Activated T-helper 17 cell treated with anti-CD3 and anti-CD28 coated beads, Interleukin-2, amount 50 U/mL, for 72 hours (primary cell): Measurements from ENCODE around the gene SLFNL1. TPM values are rescaled to one million over a fixed set of nuclear protein-coding genes. Genes with fewer than 3 reads are reported as not detected.

Experiments
- ATAC-seq: fragments of 150-1000 bp; cut with Tn5 transposase; replicated peaks from 2 replicates; pipeline ENCODE4 v1.10.0; 2021; ENCODE audit warnings: mild to moderate bottlenecking, moderate library complexity
- H3K27ac Mint-ChIP-seq: one replicate; pipeline ENCODE4 v1.8.0; 2022; ENCODE audit warnings: mixed read lengths
- H3K27me3 Mint-ChIP-seq: one replicate; pipeline ENCODE4 v1.8.0; 2022; ENCODE audit warnings: mixed read lengths
- H3K36me3 Mint-ChIP-seq: one replicate; pipeline ENCODE4 v1.8.0; 2022; ENCODE audit warnings: low read depth, mild to moderate bottlenecking, mixed read lengths
- H3K4me1 Mint-ChIP-seq: one replicate; pipeline ENCODE4 v1.8.0; 2022; ENCODE audit warnings: mixed read lengths
- H3K4me3 Mint-ChIP-seq: one replicate; pipeline ENCODE4 v1.8.0; 2022; ENCODE audit warnings: mild to moderate bottlenecking, mixed read lengths
- H3K9me3 Mint-ChIP-seq: one replicate; pipeline ENCODE4 v1.8.0; 2022; ENCODE audit warnings: mixed read lengths
- total RNA-seq, 2 donors: library from RNA; stranded (reverse); gene quantifications; one replicate each; pipeline ENCODE4 v1.2.3, GENCODE V29; 2022

The SLFNL1 gene
- total RNA-seq, 2 donors from 2014 or later = 0.13 to 0.32 TPM

DNA sequence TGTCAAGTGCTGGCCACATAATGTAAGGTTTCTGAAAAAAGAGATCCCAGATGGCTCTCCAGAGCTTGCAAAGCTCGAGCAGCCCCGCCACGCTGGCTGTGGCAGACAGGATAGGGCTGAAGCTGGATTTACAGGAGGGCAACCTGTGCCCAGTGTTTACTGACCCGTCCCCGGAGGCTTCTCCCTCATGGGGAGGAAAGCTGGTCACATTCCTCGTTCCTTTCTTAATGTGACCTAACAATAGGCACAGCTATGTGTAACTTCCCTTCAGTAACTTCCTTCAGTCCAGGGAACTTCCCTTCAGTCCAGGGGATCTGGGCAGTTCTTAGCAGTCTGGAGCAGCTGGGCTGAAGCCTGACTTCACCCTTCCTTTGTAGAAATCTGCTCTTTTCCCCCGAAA, 7.7 kb downstream of the SLFNL1 start:
- no peaks in the 10 kb centered on the region for H3K4me1 Mint-ChIP-seq
- no peak overlapping the region for H3K4me3 Mint-ChIP-seq
- no peak for ATAC-seq
- H3K9me3 Mint-ChIP-seq = no peaks in the 10 kb centered on the region
- H3K36me3 Mint-ChIP-seq = peaks cover 83% of the 10 kb centered on the region
- H3K27ac Mint-ChIP-seq = peak overlapping the region; percentile 36
- H3K27me3 Mint-ChIP-seq = no peaks in the 10 kb centered on the region

DNA sequence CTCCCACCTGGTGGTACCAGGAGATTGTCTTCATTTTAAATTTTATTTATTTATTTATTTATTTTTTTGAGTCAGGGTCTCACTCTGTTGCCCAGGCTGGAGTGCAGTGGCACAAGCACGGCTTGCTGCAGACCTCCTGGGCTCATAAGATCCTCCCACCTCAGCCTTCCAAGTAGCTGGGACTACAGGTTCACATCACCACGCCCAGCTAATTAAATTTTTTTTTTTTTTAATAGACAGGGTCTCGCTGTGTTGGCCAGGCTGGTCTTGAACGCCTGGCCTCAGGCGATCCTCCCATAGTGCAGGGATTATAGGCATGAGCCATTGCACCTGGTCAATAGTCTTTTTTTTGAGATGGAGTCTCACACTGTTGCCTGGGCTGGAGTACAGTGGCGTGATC, 8.5 kb downstream of the SLFNL1 start:
- Mint-ChIP-seq H3K4me1 (no peaks in the 10 kb centered on the region), H3K4me3 (no peak overlapping the region), H3K27ac (no peak overlapping the region), H3K27me3 (no peaks in the 10 kb centered on the region), H3K36me3 (peaks cover 85% of the 10 kb centered on the region), H3K9me3 (no peaks in the 10 kb centered on the region)
- no peak for ATAC-seq

DNA sequence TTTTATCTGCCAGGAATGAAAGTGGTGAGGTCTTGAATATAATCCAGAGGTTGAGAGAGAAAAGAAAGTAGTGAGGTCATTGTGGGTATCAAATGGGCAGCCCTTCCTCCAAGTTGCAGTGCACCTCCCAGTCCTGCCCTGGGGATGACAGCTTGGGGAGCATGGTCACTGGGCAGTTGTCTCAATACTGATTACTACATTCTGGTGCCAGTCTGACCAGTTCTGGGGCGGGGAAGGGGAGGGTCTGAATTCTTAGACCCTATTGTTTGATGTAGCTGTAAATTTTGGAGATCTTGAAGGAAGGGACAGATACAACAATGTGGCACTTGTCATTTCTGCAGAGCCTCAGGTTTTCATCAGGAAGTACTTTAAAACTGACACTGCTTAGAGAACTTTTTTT, 11.2 kb downstream of the SLFNL1 start:
- Mint-ChIP-seq H3K27me3 (no peaks in the 10 kb centered on the region), H3K36me3 (peaks cover 96% of the 10 kb centered on the region), H3K9me3 (no peaks in the 10 kb centered on the region), H3K4me3 (no peak overlapping the region), H3K4me1 (no peaks in the 10 kb centered on the region), H3K27ac (no peak overlapping the region)
- ATAC-seq = no peak

DNA sequence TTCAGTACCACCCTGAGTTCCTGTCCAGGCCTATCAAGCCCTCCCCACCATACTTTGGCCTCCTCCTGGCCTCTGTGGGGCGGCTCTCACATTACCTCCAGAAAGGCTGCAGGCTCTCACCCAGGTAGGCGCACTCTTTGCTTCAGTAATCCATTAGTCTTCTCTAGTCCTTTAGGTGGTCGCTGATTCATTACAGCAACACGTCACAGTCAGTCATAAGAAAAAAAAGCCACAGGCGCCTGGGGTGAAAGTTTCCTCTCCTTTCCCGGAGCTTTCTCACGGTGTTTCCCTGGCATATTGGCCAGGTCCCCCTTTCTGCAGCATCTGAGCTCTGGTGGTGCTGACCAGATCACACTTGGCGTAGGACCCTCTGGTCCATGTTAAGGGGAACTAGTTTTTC, 12.1 kb downstream of the SLFNL1 start:
- no peaks in the 10 kb centered on the region for H3K4me1 Mint-ChIP-seq
- peak; percentile 31 for ATAC-seq
- H3K27me3 Mint-ChIP-seq = no peaks in the 10 kb centered on the region
- no peaks in the 10 kb centered on the region for H3K9me3 Mint-ChIP-seq
- no peak overlapping the region for H3K27ac Mint-ChIP-seq
- H3K4me3 Mint-ChIP-seq = no peak overlapping the region
- peaks cover 97% of the 10 kb centered on the region for H3K36me3 Mint-ChIP-seq

DNA sequence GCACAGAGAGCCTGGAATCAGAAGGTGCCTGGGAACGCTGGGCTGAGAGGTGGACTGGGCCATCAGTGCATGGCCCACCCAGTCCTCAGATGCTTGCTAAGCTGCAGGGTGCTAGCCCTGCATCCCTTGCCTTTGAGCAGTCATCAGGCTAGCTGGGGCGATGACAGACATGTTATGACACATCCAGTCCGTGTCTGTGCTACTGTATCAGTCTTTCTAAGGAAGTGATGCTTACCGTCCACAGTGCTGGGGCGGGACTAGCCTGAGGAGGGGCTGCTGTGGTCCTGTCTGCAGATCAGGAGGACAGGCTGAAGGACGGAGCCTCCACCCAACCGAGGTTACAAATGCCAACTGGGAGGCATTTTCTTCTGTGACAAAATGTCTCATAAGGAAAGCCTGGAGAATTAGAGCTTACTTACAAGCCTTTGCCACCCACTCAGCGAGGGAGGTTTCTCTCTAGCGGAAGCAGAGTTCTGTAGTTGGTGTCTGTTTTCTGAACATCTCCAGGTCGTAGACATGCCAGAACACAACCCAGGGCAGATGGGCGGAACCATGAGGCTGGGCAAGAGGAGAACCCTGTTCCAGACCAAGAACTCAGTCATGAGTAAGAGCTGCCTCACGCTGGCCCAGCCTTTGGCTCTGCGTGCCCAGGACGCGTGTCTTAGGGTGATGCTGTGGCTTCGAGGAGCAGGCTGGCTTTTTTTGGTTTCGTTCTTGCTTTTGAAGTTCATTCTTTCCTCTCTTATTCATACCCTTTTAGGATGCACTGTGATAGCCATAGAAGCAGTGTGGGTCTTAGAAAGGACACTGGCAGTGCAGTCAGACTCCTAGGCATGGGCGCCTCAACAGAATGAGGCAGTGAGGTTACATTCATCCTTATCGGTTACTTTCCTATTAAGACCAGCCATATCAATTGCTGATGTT, 14.3 kb downstream of the SLFNL1 start:
- peak overlapping the region; percentile 54 for H3K27ac Mint-ChIP-seq
- H3K4me3 Mint-ChIP-seq = no peak overlapping the region
- no peaks in the 10 kb centered on the region for H3K27me3 Mint-ChIP-seq
- H3K36me3 Mint-ChIP-seq = peaks cover 100% of the 10 kb centered on the region
- no peaks in the 10 kb centered on the region for H3K9me3 Mint-ChIP-seq
- H3K4me1 Mint-ChIP-seq = peaks cover 16% of the 10 kb centered on the region
- no peak for ATAC-seq

DNA sequence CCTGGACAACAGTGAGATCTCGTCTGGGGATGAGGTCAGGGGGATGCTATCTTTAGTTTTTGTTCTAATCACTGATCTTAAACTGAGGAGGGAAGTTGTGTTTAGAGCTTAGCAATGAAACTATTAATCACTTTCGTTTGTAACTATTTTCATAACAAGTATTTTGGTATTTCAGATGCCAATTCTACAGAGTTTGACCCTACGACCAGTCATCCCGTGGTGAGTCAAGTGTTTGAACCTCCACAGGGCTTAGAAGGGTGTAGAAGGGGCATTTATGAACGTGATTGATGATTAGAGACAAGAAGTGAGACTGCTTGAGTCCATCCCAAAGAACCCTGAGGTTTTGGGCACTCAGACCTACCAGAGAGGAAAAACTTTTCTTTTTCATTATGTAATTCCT, 15.6 kb downstream of the SLFNL1 start:
- no peak for ATAC-seq
- no peak overlapping the region for H3K27ac Mint-ChIP-seq
- no peak overlapping the region for H3K4me3 Mint-ChIP-seq
- no peaks in the 10 kb centered on the region for H3K9me3 Mint-ChIP-seq
- H3K4me1 Mint-ChIP-seq = peaks cover 16% of the 10 kb centered on the region
- peaks cover 100% of the 10 kb centered on the region for H3K36me3 Mint-ChIP-seq
- H3K27me3 Mint-ChIP-seq = no peaks in the 10 kb centered on the region

DNA sequence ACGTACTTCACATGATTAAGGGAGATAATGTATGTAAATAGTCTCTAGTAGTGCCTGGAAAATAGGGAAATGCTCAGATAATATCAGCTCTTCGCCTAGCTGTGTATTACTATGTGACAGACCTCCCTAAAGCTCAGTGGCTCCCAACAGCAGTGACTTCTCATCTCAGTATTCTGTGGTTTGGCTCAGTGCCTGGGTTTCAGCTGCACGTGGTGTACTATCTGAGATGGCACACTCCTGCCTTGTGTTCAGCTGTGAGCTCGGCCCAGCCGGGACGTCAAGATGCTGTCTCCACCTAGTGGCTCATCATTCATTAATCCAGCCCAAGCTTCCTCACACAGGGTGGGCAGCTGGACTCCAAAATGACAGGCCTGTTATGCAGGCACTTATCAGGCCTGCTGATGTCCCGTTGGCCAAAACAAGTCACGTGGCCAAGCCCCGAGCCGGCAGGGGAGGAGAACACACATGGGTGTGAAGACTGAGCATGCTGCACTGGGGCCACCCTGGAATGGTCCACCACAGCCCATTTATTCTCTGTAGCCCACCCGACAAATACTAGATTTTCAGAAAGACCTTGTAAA, 17.8 kb downstream of the SLFNL1 start:
- Mint-ChIP-seq H3K9me3 (no peaks in the 10 kb centered on the region), H3K4me1 (peaks cover 21% of the 10 kb centered on the region), H3K4me3 (peak overlapping the region; percentile 30), H3K27ac (peak overlapping the region; percentile 80), H3K36me3 (peaks cover 100% of the 10 kb centered on the region), H3K27me3 (no peaks in the 10 kb centered on the region)
- ATAC-seq = peak; percentile 100

DNA sequence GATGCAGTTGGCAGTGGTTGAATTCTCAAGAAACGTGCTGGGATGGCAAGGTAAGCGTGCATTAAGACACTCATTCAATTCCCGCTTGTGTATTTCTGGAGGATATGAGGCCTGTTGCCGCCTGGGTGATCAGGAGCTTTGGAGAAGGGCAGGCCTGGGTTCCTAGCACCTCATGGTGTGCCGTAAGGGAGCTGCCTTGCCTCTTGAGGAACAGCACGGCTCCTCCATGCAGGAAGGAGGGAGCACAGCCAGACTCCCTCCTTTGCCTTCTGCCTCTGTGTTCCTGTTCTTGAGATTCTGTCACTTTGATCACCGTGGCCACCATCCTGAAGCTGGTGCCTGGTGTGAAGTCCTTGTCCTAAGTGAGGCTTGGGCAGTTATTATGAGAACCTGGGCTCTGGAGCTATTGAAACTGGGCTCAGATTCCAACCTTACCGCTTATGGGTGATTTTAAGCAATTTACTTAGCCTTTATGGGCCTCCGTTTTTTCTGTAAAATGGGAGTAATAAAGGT, 18.3 kb downstream of the SLFNL1 start:
- Mint-ChIP-seq H3K36me3 (peaks cover 100% of the 10 kb centered on the region), H3K4me3 (peak overlapping the region; percentile 30), H3K27ac (peak overlapping the region; percentile 80), H3K27me3 (no peaks in the 10 kb centered on the region), H3K4me1 (peaks cover 21% of the 10 kb centered on the region), H3K9me3 (no peaks in the 10 kb centered on the region)
- ATAC-seq = no peak

DNA sequence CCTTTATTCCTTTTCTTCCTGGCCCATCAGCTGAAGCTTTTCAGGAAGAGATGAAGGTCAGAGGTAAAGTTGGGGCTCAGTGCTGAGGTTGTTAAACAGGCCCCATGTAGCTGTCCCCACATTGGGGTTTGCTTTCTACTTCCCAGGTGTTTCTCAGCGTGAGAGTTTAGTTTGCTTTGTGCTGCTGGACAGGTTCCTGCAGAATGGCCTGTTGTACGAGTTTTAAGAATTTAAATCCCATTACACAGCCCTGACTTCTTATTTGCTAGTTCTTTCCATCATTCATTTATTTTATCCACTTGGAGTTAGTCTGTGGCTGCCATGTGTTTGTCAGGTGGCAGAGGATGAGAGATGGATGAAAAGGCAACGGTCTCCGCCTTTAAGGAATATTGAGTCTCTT, 22.9 kb downstream of the SLFNL1 start:
- Mint-ChIP-seq H3K36me3 (peaks cover 100% of the 10 kb centered on the region), H3K9me3 (no peaks in the 10 kb centered on the region), H3K4me1 (peaks cover 18% of the 10 kb centered on the region), H3K4me3 (no peak overlapping the region), H3K27ac (no peak overlapping the region), H3K27me3 (no peaks in the 10 kb centered on the region)
- ATAC-seq = no peak

DNA sequence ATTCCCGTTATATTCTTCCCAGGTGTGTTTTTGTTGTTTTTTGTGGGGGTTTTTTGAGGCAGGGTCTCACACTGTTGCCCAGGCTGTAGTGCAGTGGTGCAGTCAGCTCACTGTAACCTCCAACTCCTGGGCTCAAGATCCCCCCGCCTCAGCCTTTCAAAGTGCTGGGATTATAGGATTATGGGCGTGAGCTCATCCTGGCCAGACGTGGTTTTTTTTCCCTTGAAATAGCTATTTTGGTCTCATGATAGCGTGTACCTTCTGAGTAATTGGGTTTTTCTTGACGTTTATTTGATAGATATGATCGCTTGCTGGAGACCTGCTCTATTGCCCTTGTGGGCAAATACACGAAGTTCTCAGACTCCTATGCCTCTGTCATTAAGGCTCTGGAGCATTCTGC, 24.4 kb downstream of the SLFNL1 start:
- Mint-ChIP-seq H3K4me1 (peaks cover 5% of the 10 kb centered on the region), H3K4me3 (no peak overlapping the region), H3K36me3 (peaks cover 100% of the 10 kb centered on the region), H3K27ac (no peak overlapping the region), H3K9me3 (no peaks in the 10 kb centered on the region), H3K27me3 (no peaks in the 10 kb centered on the region)
- no peak for ATAC-seq

DNA sequence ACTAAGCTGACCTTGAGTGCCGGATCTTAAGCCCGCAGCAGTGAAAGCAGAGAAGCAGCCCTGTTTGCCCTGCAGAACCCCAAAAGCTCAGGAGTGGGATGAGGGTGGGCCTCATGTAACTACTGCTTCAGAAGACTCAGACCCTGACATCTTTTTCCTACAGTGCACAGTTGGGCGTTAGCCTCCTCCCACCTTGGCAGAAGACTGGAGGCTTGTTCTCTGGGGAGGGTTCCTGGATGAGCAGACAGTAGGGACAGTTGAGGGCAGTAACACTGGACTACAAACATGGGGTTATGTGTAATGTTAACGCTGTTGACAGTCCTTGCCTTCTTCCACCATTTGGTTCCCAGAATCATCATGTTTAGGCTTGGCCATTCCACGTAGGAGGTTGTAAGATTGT, 32.5 kb downstream of the SLFNL1 start:
- Mint-ChIP-seq H3K4me3 (no peak overlapping the region), H3K27me3 (no peaks in the 10 kb centered on the region), H3K36me3 (peaks cover 100% of the 10 kb centered on the region), H3K27ac (peak overlapping the region; percentile 49), H3K9me3 (no peaks in the 10 kb centered on the region), H3K4me1 (peaks cover 16% of the 10 kb centered on the region)
- no peak for ATAC-seq

DNA sequence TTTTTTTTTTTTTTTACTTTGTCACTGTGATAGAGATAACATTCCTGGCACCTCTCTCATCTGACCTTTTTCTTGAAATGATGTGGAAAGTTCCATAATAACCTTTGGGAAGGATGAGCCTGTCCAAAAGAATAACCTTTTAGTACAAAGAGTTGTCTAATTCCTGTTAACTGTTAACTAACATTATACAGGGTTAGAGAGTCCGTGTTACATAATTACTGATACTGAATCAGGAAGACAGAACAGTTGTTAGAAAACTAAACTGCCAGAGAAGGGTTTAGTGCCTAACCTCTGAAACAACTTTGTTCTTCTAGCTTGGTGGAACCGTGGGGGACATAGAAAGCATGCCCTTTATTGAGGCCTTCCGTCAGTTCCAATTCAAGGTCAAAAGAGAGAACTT, 33.2 kb downstream of the SLFNL1 start:
- peaks cover 23% of the 10 kb centered on the region for H3K4me1 Mint-ChIP-seq
- no peak for ATAC-seq
- H3K27ac Mint-ChIP-seq = peak overlapping the region; percentile 49
- no peaks in the 10 kb centered on the region for H3K27me3 Mint-ChIP-seq
- no peaks in the 10 kb centered on the region for H3K9me3 Mint-ChIP-seq
- peaks cover 100% of the 10 kb centered on the region for H3K36me3 Mint-ChIP-seq
- H3K4me3 Mint-ChIP-seq = no peak overlapping the region

DNA sequence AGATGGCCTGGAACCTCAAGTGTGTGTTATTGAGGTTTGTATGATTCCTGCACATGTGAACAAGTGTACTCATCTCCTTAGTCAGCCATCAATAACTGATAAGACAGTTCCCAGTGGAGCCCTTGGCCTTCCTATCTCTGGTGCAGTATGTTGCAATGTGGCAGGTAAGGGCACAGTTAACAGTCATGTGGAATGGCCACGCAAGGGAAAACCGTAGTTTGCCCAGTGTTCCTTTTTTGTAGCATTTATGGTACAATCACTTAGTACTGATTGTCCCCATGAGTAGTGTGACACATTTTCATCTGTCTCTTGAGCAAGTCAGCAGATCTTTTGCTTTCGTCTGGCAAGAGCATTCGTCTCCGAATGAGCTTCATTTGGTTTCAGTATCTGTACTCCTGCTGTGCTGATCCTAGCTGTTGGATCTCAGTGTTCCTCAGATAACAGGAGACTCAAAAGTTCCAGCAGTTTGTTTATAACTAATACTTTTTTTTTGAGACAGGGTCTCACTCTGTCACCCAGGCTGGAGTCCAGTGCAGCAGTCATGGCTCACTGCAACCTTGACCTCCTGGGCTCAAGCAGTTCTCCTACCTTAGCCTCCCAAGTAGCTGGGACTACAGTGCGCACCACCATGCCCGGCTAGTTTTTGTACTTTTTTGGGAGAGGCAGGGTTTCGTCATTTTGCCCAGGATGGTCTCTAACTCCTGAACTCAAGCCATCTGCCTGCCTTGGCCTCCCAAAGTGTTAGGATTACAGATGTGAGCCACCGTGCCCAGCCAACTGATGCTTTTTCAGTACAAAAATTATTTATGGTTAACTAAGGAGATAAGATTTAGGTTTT, 33.9 kb downstream of the SLFNL1 start:
- ATAC-seq = no peak
- H3K36me3 Mint-ChIP-seq = peaks cover 100% of the 10 kb centered on the region

DNA sequence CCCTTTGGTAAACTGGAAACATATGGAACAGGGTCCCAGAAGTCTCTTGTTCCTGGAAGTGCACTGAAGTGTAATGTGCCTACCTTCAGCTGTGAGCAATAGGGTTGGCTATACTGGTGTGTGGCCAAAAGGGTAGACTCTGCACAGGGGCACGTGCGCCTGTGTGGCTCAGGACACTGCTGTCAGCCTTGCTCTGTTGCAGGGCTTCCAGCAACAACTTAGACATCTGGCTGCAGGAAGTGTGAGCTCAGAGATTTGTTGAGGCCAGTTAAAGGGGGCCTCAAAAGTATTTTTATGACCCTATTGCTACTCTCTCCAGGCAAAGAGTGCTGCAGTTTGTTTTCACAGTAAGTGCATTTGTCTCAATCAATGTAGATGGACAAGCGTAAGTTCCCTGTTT, 34.6 kb downstream of the SLFNL1 start:
- peaks cover 29% of the 10 kb centered on the region for H3K4me1 Mint-ChIP-seq
- no peak overlapping the region for H3K27ac Mint-ChIP-seq

More for the DNA sequence above, 33.9 kb downstream of the SLFNL1 start:
- Mint-ChIP-seq H3K4me1 (peaks cover 26% of the 10 kb centered on the region), H3K27me3 (no peaks in the 10 kb centered on the region), H3K9me3 (no peaks in the 10 kb centered on the region), H3K27ac (no peak overlapping the region), H3K4me3 (no peak overlapping the region)

More for the DNA sequence above, 34.6 kb downstream of the SLFNL1 start:
- no peaks in the 10 kb centered on the region for H3K27me3 Mint-ChIP-seq
- no peak for ATAC-seq
- H3K36me3 Mint-ChIP-seq = peaks cover 100% of the 10 kb centered on the region
- no peak overlapping the region for H3K4me3 Mint-ChIP-seq
- H3K9me3 Mint-ChIP-seq = no peaks in the 10 kb centered on the region
